CD8-positive, alpha-beta memory T cell (primary cell): ENCODE results near the gene ACSBG1. TPM values are rescaled to one million over a fixed set of nuclear protein-coding genes. Genes with fewer than 3 reads are reported as not detected.

ENCODE experiments used
- CTCF ChIA-PET: fragments of 350-600 bp; sonication (Branson Sonifier 250); formaldehyde crosslinking; loops from one replicate; lab custom pipeline; 2021; ENCODE audit warnings: antibody characterized with exemption; lab: Charles Lee
- POLR2A ChIA-PET: fragments of 350-600 bp; sonication (Branson Sonifier 250); formaldehyde crosslinking; loops from one replicate; lab custom pipeline; 2021; ENCODE audit warnings: antibody characterized with exemption; lab: Charles Lee
- DNase-seq, 5 donors: peaks; one replicate each; pipeline versions ENCODE4 v3.0.0 to v3.0.0-alpha.2; 2020 to 2022; ENCODE audit warnings: mixed read lengths in 1 of 5
- H3K27ac ChIP-seq: one replicate; pipeline ENCODE4 v1.7.0; 2013; ENCODE audit warnings: low read depth, mild to moderate bottlenecking, low read length, moderate library complexity
- H3K27me3 ChIP-seq: 2 replicates; pipeline ENCODE4 v1.7.0; 2013; ENCODE audit warnings: low read length, mild to moderate bottlenecking; ENCODE audit not compliant: insufficient read depth, poor library complexity, severe bottlenecking
- H3K36me3 ChIP-seq: 2 replicates; pipeline ENCODE4 v1.7.0; 2013; ENCODE audit warnings: mild to moderate bottlenecking, low read length, moderate library complexity; ENCODE audit not compliant: insufficient read depth
- H3K4me1 ChIP-seq: 2 replicates; pipeline ENCODE4 v1.7.0; 2013; ENCODE audit warnings: mild to moderate bottlenecking, low read length, moderate library complexity; ENCODE audit not compliant: insufficient read depth
- H3K4me3 ChIP-seq: 2 replicates; pipeline ENCODE4 v1.7.0; 2013; ENCODE audit warnings: mild to moderate bottlenecking, low read length
- H3K9me3 ChIP-seq: 2 replicates; pipeline ENCODE4 v1.7.0; 2013; ENCODE audit warnings: mild to moderate bottlenecking, low read length
- H3K27ac Mint-ChIP-seq, 8 donors: one replicate each; pipeline ENCODE4 v1.8.0; 2020 to 2021; ENCODE audit warnings: mixed read lengths in 8 of 8, mild to moderate bottlenecking in 6 of 8, inconsistent platforms in 3 of 8, moderate library complexity in 3 of 8
- H3K27me3 Mint-ChIP-seq, 2 donors: one replicate each; pipeline ENCODE4 v1.8.0; 2020 to 2021; ENCODE audit warnings: mixed read lengths in 2 of 2, mild to moderate bottlenecking in 1 of 2, moderate library complexity in 1 of 2
- H3K36me3 Mint-ChIP-seq, 3 donors: one replicate each; pipeline ENCODE4 v1.8.0; 2020 to 2021; ENCODE audit warnings: mixed read lengths in 3 of 3, inconsistent platforms in 1 of 3, mild to moderate bottlenecking in 1 of 3
- H3K4me1 Mint-ChIP-seq, 3 donors: one replicate each; pipeline ENCODE4 v1.8.0; 2020 to 2021; ENCODE audit warnings: mixed read lengths in 3 of 3, inconsistent platforms in 1 of 3, mild to moderate bottlenecking in 1 of 3
- H3K4me3 Mint-ChIP-seq, 7 donors: one replicate each; pipeline ENCODE4 v1.8.0; 2020 to 2021; ENCODE audit warnings: mixed read lengths in 7 of 7, mild to moderate bottlenecking in 6 of 7, moderate library complexity in 4 of 7, inconsistent platforms in 2 of 7
- H3K9me3 Mint-ChIP-seq, 5 donors: one replicate each; pipeline ENCODE4 v1.8.0; 2020 to 2022; ENCODE audit warnings: mixed read lengths in 5 of 5, mild to moderate bottlenecking in 3 of 5, moderate library complexity in 2 of 5, inconsistent platforms in 1 of 5
- polyA plus RNA-seq: library from polyadenylated mRNA; unstranded; fragments of 300-500 nt; fragmentation: Illumina TruSeq; gene quantifications from one replicate; pipeline ENCODE4 v1.2.3, GENCODE V29; 2021
- total RNA-seq, 2 experiments: library from RNA; stranded (reverse); gene quantifications; one replicate each; pipeline ENCODE4 v1.2.3, GENCODE V29; 2021

The ACSBG1 gene
- total and polyA plus RNA-seq, 3 experiments from 2014 or later: 0.06 TPM; not detected in 2

DNA sequence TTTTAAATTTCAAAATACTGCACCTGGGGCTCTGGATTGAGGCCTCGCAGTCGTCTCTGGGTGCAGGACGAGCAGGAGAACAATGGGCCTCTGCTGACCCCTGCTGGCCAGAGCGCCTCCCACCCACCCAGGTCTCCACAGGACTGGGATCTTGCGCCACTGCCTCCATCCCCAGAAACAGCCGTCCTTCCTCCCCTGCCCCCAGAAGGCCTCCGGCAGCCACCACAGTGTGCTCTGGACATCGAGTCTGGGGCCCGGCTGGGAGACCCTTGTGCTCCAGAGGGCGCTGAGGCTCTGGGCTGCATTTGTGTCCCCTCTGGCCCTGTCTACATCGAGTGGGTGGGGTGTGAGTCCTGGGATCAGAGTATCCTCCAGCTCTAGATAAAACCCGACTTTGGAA lies 6.7 kb upstream of the ACSBG1 start:
- Histone ChIP-seq H3K27ac (no peak overlapping the region), H3K4me1 (no peaks in the 10 kb centered on the region), H3K27me3 (no peaks in the 10 kb centered on the region), H3K4me3 (no peak overlapping the region), H3K36me3 (no peaks in the 10 kb centered on the region), H3K9me3 (no peaks in the 10 kb centered on the region)
- peak; percentile 64 to 85 (median 71) for DNase-seq
- Mint-ChIP-seq H3K4me1 (peaks cover 2 to 4% (median 3%) of the 10 kb centered on the region in 3 donors), H3K27ac (peak overlapping the region in 1 of 8 donors; percentile 63), H3K36me3 (no peaks in the 10 kb centered on the region), H3K9me3 (peaks cover 0 to 2% (median 0%) of the 10 kb centered on the region in 5 donors), H3K4me3 (no peak overlapping the region), H3K27me3 (peaks cover 0 to 6% of the 10 kb centered on the region in 2 donors)
- ChIA-PET CTCF (interaction anchor here (0.7 to 5.1 kb wide), 26 partner anchors 9 to 340 kb away, joined by 3 to 54 read pairs (median 4); partner anchors contain the start of genes CIB2 and SKIC8), POLR2A (interaction anchor here (0.7 kb wide), 2 partner anchors 45 to 133 kb away, joined by 3 to 4 read pairs; no protein-coding TSS in a partner anchor)

DNA sequence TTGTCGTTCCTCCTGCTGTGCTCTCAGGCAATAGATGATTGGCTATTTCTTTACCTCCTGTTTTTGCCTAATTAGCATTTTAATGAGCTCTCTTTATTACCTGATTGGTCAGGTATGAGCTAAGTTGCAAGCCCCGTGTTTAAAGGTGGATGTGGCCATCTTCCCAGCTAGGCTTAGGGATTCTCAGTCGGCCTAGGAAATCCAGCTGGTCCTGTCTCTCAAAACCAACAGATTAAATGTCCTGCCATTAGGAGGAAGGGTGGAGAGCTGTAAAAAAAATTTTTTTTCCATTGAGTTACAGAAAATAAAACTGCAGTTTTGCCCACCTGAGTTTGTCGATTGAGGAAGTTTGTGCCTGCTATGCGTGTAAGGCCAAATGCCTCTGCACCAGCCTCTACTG lies 5.4 kb upstream of the ACSBG1 start:
- H3K9me3 Mint-ChIP-seq: peaks cover 0 to under 1% (median 0%) of the 10 kb centered on the region in 5 donors

DNA sequence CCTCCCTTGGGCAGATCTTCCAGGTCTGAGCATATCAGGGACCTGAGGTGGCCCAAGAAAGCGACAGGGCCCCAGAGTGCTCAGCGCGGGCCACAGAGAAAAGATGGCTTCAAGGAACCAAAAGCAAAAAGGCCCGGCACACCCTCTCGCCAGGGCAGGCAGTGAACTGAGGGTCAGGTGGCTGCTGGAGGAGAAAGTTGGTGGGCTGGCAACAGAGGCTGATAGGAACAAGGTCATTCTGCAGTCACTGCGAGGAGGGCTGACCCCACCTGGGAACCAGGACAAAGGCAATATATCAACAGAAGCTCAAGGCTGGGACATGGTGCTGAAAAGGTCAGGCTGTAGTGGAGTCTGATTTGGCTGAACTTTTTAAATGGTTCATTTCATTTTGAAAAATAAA lies 2.8 kb upstream of the ACSBG1 start:
- POLR2A ChIA-PET: interaction anchor here (0.6 kb wide), 1 partner anchor 10 kb away, joined by 5 read pairs; no protein-coding TSS in a partner anchor
- no peaks in the 10 kb centered on the region for H3K9me3 ChIP-seq
- no peaks in the 10 kb centered on the region for H3K9me3 Mint-ChIP-seq
- peak overlapping the region in 1 of 8 donors; percentile 55 for H3K27ac Mint-ChIP-seq
- H3K4me3 ChIP-seq: no peak overlapping the region
- H3K4me3 Mint-ChIP-seq: no peak overlapping the region
- no peaks in the 10 kb centered on the region for H3K36me3 Mint-ChIP-seq
- peaks cover 4 to 17% of the 10 kb centered on the region in 2 donors for H3K27me3 Mint-ChIP-seq
- no peak for DNase-seq
- CTCF ChIA-PET: interaction anchor here (1.0 to 1.1 kb wide), 3 partner anchors 43 to 125 kb away, joined by 3 to 5 read pairs (median 3); no protein-coding TSS in a partner anchor
- no peak overlapping the region for H3K27ac ChIP-seq
- no peaks in the 10 kb centered on the region for H3K36me3 ChIP-seq
- H3K4me1 Mint-ChIP-seq: peaks cover 3 to 4% (median 3%) of the 10 kb centered on the region in 3 donors
- H3K4me1 ChIP-seq: no peaks in the 10 kb centered on the region
- H3K27me3 ChIP-seq: no peaks in the 10 kb centered on the region

More for the DNA sequence above, 5.4 kb upstream of the ACSBG1 start:
- Mint-ChIP-seq H3K36me3 (no peaks in the 10 kb centered on the region), H3K4me1 (peaks cover 2 to 4% (median 3%) of the 10 kb centered on the region in 3 donors), H3K27ac (no peak overlapping the region), H3K4me3 (no peak overlapping the region), H3K27me3 (peaks cover 4 to 5% of the 10 kb centered on the region in 2 donors)
- H3K4me1 ChIP-seq: no peaks in the 10 kb centered on the region
- H3K27ac ChIP-seq: no peak overlapping the region
- ChIA-PET POLR2A (no interaction called here), CTCF (interaction anchor here (0.7 to 5.1 kb wide), 20 partner anchors 10 to 641 kb away, joined by 3 to 54 read pairs (median 4); partner anchors contain the start of gene IDH3A)
- no peak for DNase-seq
- H3K36me3 ChIP-seq: no peaks in the 10 kb centered on the region
- H3K4me3 ChIP-seq: no peak overlapping the region
- no peaks in the 10 kb centered on the region for H3K27me3 ChIP-seq
- H3K9me3 ChIP-seq: no peaks in the 10 kb centered on the region

DNA sequence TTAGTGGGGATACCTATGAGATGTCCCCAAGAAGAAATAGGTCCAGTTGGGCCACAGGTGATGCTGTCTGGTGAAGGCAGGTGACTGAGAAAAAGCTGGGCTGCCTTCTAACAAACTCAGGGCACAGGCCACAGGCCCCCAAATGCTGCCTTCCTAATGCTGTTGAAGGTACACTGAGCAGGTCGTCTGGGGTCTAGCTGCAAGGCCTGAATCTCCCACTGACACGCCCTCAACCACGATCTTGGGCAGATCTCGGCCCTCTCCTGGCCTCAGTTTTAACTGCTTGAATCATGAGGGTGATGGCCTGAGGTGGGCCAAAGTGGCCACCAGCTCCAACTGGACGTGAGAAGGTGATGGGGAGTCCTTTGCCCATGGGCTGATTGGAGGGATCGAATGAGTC lies 2.1 kb upstream of the ACSBG1 start:
- no peak overlapping the region for H3K4me3 ChIP-seq
- H3K36me3 ChIP-seq: no peaks in the 10 kb centered on the region
- peaks cover 4 to 17% of the 10 kb centered on the region in 2 donors for H3K27me3 Mint-ChIP-seq
- no peak overlapping the region for H3K27ac Mint-ChIP-seq
- ChIA-PET POLR2A (no interaction called here), CTCF (interaction anchor here (1.1 kb wide), 1 partner anchor 42 kb away, joined by 3 read pairs; no protein-coding TSS in a partner anchor)
- no peaks in the 10 kb centered on the region for H3K27me3 ChIP-seq
- no peaks in the 10 kb centered on the region for H3K4me1 ChIP-seq
- H3K27ac ChIP-seq: no peak overlapping the region
- H3K36me3 Mint-ChIP-seq: no peaks in the 10 kb centered on the region
- no peaks in the 10 kb centered on the region for H3K9me3 Mint-ChIP-seq
- peaks cover 3 to 4% (median 3%) of the 10 kb centered on the region in 3 donors for H3K4me1 Mint-ChIP-seq
- DNase-seq: no peak
- no peaks in the 10 kb centered on the region for H3K9me3 ChIP-seq
- H3K4me3 Mint-ChIP-seq: no peak overlapping the region

DNA sequence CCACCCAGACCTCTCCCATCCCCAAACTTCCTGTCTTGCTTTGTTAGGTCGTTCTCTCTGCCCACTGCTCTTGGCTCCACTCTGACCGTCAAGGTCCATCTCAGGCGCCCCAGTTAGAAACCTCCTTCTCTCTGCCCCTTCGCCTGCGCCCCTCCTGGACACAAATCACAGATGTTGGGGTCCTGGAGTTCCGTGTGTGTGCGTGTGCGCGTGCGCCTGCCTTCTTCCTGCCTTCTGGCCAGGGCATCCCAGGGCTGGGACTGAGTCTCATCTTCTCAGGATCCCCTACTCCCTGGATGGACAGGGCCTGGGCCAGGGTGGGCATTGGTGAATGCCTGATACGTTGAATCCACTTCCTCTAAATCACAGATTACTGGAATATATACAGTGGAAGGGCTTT lies 869 bp downstream of the ACSBG1 start:
- Mint-ChIP-seq H3K27ac (peak overlapping the region in 1 of 8 donors; percentile 89), H3K27me3 (peaks cover 4 to 17% of the 10 kb centered on the region in 2 donors), H3K36me3 (no peaks in the 10 kb centered on the region), H3K9me3 (no peaks in the 10 kb centered on the region), H3K4me1 (peaks cover 0 to 1% (median 0%) of the 10 kb centered on the region in 3 donors), H3K4me3 (no peak overlapping the region)
- no peaks in the 10 kb centered on the region for H3K36me3 ChIP-seq
- no peaks in the 10 kb centered on the region for H3K27me3 ChIP-seq
- ChIA-PET CTCF (no interaction called here), POLR2A (no interaction called here)
- no peak for DNase-seq
- H3K4me1 ChIP-seq: no peaks in the 10 kb centered on the region
- H3K9me3 ChIP-seq: no peaks in the 10 kb centered on the region
- no peak overlapping the region for H3K27ac ChIP-seq
- H3K4me3 ChIP-seq: no peak overlapping the region

DNA sequence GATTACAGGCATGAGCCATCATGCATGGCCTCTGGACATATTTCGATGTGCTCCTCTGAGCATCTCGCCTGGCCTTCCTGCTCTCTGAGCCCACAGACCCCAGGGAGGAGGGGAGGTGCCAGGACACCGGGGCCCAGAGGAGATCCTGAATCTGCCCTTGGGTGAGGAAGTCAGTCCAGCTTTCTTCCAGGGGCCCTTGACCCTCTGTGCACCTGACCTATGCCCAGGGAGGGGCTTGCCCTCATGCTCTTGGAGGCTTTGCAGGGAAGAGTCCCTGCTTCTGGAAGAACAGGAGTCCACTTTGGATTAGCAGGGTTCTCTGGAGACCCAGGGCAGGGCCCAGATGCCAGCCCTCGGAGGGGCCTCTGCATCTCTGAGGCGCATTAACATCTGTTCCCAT lies 1.4 kb downstream of the ACSBG1 start:
- CTCF ChIA-PET: interaction anchor here (0.8 kb wide), 1 partner anchor 274 kb away, joined by 3 read pairs; no protein-coding TSS in a partner anchor
- no peak overlapping the region for H3K27ac ChIP-seq

DNA sequence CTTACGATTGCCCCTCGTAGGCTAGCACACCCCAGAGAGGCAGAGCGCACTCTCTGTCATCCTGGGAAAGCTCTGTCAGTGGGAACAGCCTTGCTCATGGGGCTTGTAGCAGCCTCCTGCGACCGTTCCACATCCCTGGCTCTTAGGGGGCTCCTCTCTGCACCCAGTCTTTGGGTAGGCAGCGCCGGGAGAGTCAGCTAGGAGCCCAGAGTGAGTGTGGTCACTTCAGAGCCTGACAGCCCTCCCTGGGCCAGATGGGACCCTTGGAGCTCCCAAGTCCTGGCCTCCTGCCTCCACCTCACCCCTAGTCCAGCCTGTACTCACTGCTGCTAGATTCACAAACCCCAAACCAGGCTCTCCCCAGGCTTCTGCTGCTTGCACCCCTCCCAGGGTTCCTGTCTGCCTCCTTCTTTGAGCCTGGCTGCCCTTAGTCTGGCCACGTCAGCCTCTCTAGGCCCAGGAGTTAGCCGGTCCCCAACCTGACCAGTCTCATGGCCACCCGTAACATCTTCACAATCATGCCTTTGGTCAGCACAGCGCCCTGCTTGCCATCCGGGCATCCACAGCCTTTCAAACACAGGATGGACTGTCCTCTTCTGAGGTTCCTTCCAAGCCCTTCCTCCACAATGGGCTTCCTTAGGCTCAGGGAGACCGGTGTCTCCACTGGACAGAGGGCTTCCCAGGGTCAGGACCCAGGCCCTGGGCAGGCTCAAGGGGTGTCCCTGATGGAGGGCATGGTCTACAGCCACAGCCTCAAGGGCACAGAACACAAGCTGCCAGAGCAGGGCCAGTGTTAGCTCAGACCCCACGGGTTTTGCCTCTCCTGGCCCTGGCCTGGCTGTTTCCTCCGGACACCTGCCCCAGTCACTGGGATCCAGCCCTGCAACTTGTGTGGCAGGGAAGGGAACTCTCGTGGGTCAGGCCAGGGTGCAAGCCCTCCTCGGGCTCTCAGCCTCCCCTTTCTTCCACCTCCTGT lies 4.6 kb downstream of the ACSBG1 start:
- Mint-ChIP-seq H3K27ac (no peak overlapping the region), H3K4me1 (peaks cover 4 to 9% (median 8%) of the 10 kb centered on the region in 3 donors), H3K9me3 (no peaks in the 10 kb centered on the region), H3K36me3 (no peaks in the 10 kb centered on the region), H3K4me3 (no peak overlapping the region), H3K27me3 (peaks cover 2 to 11% of the 10 kb centered on the region in 2 donors)
- Histone ChIP-seq H3K36me3 (no peaks in the 10 kb centered on the region), H3K27ac (no peak overlapping the region), H3K27me3 (no peaks in the 10 kb centered on the region), H3K9me3 (no peaks in the 10 kb centered on the region), H3K4me3 (no peak overlapping the region), H3K4me1 (no peaks in the 10 kb centered on the region)
- no peak for DNase-seq
- ChIA-PET CTCF (no interaction called here), POLR2A (no interaction called here)

More for the DNA sequence above, 1.4 kb downstream of the ACSBG1 start:
- peaks cover 0 to 1% (median 0%) of the 10 kb centered on the region in 3 donors for H3K4me1 Mint-ChIP-seq
- no peak overlapping the region for H3K4me3 ChIP-seq
- H3K9me3 Mint-ChIP-seq: no peaks in the 10 kb centered on the region
- H3K27me3 Mint-ChIP-seq: peaks cover 4 to 17% of the 10 kb centered on the region in 2 donors
- H3K27ac Mint-ChIP-seq: no peak overlapping the region
- H3K36me3 ChIP-seq: no peaks in the 10 kb centered on the region
- no peaks in the 10 kb centered on the region for H3K36me3 Mint-ChIP-seq
- POLR2A ChIA-PET: no interaction called here
- no peak for DNase-seq
- no peaks in the 10 kb centered on the region for H3K4me1 ChIP-seq
- H3K27me3 ChIP-seq: no peaks in the 10 kb centered on the region
- no peak overlapping the region for H3K4me3 Mint-ChIP-seq
- no peaks in the 10 kb centered on the region for H3K9me3 ChIP-seq
